Measurements from ENCODE around the gene LAMB1.

LAMB1 gene

DNA sequence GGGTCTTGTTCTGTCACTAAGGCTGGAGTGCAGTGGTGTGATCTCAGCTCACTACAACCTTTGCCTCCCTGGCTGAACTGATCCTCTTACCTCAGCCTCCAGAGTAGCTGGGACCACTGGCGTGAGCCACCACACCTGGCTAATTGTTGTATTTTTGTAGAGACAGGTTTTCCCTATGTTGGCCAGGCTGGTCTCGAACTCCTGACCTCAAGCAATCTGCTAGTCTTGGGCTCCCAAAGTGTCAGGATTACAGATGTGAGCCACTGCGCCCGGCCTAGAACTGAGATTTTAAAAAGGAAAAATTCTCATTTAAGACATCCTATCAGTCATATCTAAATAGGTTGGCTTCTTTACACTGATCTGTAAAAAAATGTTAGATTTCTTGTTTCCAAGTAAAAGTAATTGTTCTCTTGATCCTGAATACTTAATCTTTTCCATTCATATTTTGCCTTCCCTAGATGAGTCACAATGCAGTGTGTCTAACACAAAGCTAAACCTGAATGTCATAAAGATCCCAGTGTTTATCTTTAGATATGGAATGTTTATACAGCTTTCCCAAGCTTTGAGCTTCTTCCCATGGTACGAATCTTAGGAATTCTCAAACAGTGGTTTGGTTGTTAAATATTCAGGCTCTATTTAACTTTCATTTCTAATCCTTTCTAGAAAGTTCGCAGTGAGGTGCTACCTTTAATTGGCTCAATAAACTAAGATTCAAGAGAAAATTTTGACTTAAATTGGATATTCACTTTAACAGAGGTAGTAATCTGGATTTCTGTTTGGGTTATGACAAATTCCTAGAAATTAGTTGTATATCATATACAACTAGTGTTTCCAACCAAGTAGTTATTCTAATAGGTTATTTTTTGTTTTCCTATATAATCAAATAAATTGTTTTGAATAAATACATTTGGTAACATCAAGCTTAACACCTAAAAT lies 12.1 kb upstream of the LAMB1 start:
- peak; percentile 66 for DNase-seq (ENCODE audit: low read depth)
- H3K4me3 ChIP-seq (ENCODE audit: low read depth, low read length) = no peak overlapping the region
- no peak for TF ChIP-seq CTCF (IDR thresholded peaks at IDR 0.05; ENCODE audit: control insufficient read depth, extremely low read depth, insufficient read depth)

DNA sequence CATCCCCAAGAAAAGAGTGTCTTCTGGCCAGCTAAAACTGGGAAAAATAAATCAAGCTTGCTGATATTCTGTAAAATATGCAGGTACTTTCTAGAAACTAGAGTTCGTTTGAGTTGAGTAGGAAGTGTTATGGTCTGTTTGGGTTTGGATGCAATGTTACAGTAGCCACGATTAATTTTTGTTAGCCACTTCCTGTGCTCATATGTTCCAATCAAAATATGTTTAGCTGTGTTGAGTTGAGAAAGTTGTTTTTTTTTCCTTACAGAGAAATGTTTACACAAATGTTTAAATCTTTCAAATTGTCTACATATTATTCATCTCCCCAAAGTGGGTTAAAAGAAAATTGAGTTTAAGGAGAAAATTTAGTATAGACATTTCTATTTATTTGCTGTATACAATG lies 11.3 kb upstream of the LAMB1 start:
- TF ChIP-seq CTCF (IDR thresholded peaks at IDR 0.05; ENCODE audit: control insufficient read depth, extremely low read depth, insufficient read depth) = no peak
- no peak for DNase-seq (ENCODE audit: low read depth)
- no peak overlapping the region for H3K4me3 ChIP-seq (ENCODE audit: low read depth, low read length)

DNA sequence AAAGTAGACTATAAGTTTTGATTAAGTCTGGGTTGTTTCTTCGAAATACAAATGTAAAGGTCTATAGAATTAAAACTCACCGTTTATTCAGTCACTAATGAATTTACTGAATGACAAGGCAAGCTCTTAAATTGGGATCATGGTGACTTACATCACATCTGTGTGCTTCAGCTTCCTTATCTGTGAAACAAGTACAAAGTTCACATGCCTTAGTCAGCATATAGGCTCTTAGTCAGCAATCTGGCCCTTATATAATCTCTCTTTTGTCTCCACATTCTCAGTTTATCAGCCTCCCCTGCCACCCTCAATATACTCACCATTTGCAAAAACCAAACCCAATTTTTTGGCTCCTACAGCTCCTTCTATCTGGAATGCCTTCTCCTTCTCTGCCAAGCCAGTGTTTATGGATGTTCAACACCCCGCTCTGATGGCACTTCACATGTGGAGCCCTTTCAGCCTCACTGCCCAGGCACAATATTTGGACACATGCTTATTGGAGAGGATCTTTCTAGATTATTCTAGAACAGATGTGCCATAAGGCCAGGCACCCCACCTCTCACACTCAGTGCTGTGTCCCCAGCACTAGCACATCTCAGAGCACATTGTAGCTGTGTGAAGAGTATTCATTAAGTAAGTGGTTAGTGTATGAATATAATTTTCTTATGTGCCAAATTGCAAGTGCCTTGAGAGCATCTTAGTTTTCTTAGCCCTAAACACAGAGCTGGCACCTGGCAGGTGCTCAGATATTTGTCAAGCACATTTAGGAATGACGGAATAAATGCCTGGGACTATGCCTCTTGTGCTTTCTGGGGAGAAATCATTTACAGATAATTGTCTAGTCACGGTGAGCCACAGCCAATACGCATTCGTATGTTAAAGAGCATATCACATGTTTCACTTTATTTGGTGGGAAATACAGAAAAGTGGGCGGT lies 9.8 kb upstream of the LAMB1 start:
- DNase-seq (ENCODE audit: low read depth) = no peak
- H3K4me3 ChIP-seq (ENCODE audit: low read depth, low read length) = no peak overlapping the region
- TF ChIP-seq CTCF (IDR thresholded peaks at IDR 0.05; ENCODE audit: control insufficient read depth, extremely low read depth, insufficient read depth) = no peak

GRCh38 chr7:108010377-108010776 lies 7.4 kb upstream of the LAMB1 start:
- no peak for DNase-seq (ENCODE audit: low read depth)
- no peak overlapping the region for H3K4me3 ChIP-seq (ENCODE audit: low read depth, low read length)
- no peak for TF ChIP-seq CTCF (IDR thresholded peaks at IDR 0.05; ENCODE audit: control insufficient read depth, extremely low read depth, insufficient read depth)

DNA sequence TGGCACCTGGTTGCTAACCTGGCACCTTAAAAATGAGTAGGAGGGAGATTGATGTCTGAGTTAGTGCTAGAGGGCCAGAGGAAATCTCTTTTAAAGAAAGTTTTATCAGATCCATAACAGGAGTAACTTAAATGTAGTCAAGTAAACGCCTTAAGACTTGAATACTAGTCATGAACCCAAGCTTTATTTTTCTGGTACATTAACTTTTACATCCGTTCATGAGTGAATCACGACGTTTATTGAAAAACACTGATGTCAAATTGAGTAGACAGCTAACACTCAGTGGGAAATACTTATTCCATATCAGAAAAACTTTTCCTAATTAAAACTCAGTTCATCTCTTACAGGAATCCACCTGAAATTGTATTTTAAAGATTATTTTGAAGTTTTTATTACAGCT lies 6.9 kb upstream of the LAMB1 start:
- H3K4me3 ChIP-seq (ENCODE audit: low read depth, low read length) = no peak overlapping the region
- TF ChIP-seq CTCF (IDR thresholded peaks at IDR 0.05; ENCODE audit: control insufficient read depth, extremely low read depth, insufficient read depth) = no peak
- no peak for DNase-seq (ENCODE audit: low read depth)

DNA sequence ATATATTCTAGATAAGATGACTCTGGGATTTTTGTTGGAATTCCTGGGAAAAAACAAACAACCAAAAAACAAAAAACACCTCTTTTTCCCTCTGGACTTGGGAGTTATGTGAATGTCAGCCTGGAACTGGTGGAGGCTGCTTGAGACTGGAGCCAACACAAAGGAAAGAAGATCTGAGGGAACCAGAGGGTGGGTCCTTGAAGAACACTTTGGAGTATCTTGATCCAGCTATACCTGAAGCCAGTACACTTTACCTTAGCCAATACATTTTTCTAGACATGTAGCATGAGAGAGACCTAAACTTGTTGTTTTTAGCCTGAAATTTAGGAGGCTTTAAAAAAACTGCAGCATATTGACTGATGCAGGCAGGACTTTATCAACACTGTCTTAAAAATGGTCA lies 5.9 kb upstream of the LAMB1 start:
- DNase-seq (ENCODE audit: low read depth) = no peak
- TF ChIP-seq CTCF (IDR thresholded peaks at IDR 0.05; ENCODE audit: control insufficient read depth, extremely low read depth, insufficient read depth) = no peak
- no peak overlapping the region for H3K4me3 ChIP-seq (ENCODE audit: low read depth, low read length)
